ENCODE data around the gene PLEKHG4B.
"Not testable (repeated sequence)": the region's sequence is repeated elsewhere in the genome, so short reads cannot be mapped to it uniquely, and the experiment has no call there.

Gene PLEKHG4B

DNA sequence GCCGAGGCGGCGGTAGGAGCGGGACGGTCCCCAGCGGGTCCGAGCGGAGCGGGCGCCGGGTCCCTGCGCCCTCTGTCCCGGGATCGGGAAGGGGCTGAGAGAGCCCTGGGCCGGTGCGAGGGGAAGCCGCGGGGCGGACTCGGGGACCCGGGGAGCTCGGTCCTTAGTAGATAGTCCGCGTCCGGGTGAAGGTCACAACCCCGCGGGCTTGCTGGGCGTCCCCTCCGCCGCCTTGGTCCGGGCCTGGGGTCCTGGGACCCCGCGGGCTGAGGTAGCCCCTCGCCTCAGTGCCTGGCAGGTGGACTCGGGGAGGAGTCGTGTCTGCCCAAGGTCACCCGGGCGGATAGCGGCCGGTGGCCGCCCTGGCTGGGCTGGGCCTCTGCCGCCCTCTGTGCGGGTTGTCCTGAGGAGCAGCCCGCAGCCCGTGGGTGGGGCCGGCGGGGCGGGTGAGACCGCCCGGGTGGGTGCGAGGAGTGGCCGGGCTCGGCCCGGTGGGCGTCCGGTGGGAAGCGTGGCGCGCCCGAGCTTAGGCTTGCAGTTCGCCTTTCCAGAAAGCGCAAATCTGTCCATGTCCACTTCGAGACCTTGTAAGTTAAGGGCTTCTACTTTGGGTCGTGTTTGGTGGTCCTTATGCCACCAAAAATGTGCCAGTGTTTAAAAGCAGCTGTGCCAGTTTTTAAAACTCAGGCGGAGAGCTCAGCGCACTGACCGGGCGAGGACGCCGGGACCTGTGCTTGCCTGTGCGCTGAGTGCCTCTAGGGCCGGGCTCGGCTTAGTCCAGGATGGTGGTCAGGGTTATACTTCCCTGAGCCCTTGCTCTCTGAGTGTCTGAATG, 126.7 kb downstream of the PLEKHG4B start:
- peaks cover 4% of the 10 kb centered on the region for H3K36me3 ChIP-seq (replicated peaks; ENCODE audit: low read depth, low read length)
- H3K27me3 ChIP-seq (ENCODE audit: low read depth, low read length) = no peaks in the 10 kb centered on the region
- 0 out of 2 replicates have a peak overlapping the region, but pooled peaks have one; percentile 38 for H3K27ac ChIP-seq (ENCODE audit: low read length)
- H3K4me2 ChIP-seq (ENCODE audit: low read length) = peak overlapping the region; percentile 95
- H3K9ac ChIP-seq (ENCODE audit: low read length) = peak overlapping the region; percentile 91
- H3K9me3 ChIP-seq (ENCODE audit: insufficient read depth, low read length) = no peaks in the 10 kb centered on the region
- H3K79me2 ChIP-seq (ENCODE audit: low read length) = peaks cover 57% of the 10 kb centered on the region
- peak overlapping the region; percentile 97 for H3K4me3 ChIP-seq (ENCODE audit: low read length)
- H2AFZ ChIP-seq (ENCODE audit: low read depth, low read length) = no peak overlapping the region
- peaks cover 25% of the 10 kb centered on the region for H3K4me1 ChIP-seq (ENCODE audit: low read length)
- TF ChIP-seq, protein P1, sequence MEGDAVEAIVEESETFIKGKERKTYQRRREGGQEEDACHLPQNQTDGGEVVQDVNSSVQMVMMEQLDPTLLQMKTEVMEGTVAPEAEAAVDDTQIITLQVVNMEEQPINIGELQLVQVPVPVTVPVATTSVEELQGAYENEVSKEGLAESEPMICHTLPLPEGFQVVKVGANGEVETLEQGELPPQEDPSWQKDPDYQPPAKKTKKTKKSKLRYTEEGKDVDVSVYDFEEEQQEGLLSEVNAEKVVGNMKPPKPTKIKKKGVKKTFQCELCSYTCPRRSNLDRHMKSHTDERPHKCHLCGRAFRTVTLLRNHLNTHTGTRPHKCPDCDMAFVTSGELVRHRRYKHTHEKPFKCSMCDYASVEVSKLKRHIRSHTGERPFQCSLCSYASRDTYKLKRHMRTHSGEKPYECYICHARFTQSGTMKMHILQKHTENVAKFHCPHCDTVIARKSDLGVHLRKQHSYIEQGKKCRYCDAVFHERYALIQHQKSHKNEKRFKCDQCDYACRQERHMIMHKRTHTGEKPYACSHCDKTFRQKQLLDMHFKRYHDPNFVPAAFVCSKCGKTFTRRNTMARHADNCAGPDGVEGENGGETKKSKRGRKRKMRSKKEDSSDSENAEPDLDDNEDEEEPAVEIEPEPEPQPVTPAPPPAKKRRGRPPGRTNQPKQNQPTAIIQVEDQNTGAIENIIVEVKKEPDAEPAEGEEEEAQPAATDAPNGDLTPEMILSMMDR (IDR thresholded peaks at IDR 0.05; ENCODE audit: low read depth, low read length) = no peak
- TF ChIP-seq EZH2phosphoT487 (IDR thresholded peaks at IDR 0.05; ENCODE audit: low read depth) = no peak
- H4K20me1 ChIP-seq (ENCODE audit: insufficient read depth, low read length) = peaks cover 43% of the 10 kb centered on the region

DNA sequence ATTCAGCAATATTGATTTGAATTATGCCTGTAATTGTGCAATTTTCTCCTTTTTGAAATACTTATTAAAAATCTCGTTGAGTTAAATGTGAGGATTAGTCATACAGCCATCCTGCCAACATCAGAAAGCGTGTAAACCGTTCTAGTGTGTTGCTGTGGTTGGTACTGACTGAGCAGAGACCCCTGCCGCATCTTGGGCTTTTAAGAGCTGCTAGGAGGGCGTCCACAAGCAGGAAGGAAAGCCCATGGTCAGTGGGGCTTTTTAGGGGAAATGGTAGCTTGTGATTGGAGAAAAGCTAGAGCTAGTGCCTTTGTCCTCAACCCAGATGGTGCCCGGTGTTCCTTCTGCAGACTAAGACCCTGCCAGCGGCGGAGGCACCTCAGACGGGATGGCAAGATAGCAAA, 127.5 kb downstream of the PLEKHG4B start:
- H3K27me3 ChIP-seq (ENCODE audit: low read depth, low read length) = no peaks in the 10 kb centered on the region
- TF ChIP-seq EZH2phosphoT487 (IDR thresholded peaks at IDR 0.05; ENCODE audit: low read depth) = no peak
- no peaks in the 10 kb centered on the region for H3K9me3 ChIP-seq (ENCODE audit: insufficient read depth, low read length)
- H3K4me1 ChIP-seq (ENCODE audit: low read length) = peaks cover 27% of the 10 kb centered on the region
- no peaks in the 10 kb centered on the region for H3K36me3 ChIP-seq (replicated peaks; ENCODE audit: low read depth, low read length)
- H3K4me2 ChIP-seq (ENCODE audit: low read length) = peak overlapping the region; percentile 95
- H3K4me3 ChIP-seq (ENCODE audit: low read length) = peak overlapping the region; percentile 97
- peaks cover 59% of the 10 kb centered on the region for H3K79me2 ChIP-seq (ENCODE audit: low read length)
- H4K20me1 ChIP-seq (ENCODE audit: insufficient read depth, low read length) = peaks cover 49% of the 10 kb centered on the region
- H3K9ac ChIP-seq (ENCODE audit: low read length) = peak overlapping the region; percentile 91
- H2AFZ ChIP-seq (ENCODE audit: low read depth, low read length) = no peak overlapping the region
- no peak overlapping the region for H3K27ac ChIP-seq (ENCODE audit: low read length)

DNA sequence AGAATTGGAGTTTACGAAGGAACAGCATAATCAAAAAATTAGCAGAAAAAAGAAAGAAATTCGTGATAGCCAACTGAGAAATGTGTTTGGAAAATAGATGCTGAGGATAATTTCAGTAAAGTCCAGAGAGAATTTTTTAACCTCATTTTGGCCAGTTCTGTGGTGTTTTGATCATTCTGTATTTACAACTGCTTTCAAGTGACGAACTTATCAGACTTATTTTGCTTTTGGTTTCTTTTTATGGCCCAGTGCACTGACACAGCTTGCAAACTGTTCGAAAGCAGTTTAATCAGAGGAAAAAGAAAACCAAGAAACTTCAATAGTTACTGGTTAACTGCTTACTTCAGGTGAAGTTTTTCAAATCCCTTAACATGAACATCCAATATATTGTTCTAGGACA, 128.0 kb downstream of the PLEKHG4B start:
- peak overlapping the region; percentile 97 for H3K4me3 ChIP-seq (ENCODE audit: low read length)

DNA sequence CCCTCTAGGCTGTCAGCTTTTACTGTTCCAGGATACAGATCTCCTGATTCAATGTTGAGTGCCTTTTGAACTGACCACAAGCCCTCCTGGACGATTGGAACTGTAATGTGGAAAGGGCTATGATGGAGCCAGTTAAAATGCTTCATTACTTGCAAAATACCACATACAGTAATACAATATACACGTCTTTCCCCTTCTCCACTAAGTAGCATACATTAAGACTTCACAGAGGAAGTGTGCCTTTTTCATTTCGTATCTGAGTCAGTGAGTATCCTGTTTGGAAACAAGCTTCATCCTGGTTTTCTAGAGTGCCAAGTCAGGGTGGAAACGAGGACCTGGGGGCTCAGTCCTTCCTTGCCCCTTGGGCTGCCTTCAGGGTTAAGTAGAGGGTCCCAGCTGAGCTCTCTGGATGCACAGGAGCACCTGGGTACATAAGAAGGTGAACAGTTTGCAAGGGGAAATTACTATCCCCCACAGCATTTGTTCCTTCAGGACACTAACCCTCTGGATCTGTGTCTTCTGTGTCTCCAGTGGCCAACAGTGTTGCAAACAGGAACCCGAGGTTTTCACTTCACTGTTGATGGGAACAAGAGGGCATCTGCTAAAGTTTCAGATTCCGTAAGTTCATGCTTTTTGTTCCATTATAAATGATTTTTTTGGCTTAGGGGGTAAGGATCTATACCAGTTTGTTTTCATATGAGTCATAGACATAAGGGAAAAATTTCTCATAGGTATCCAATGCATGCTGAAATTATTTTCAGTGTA, 131.2 kb downstream of the PLEKHG4B start:
- H3K27me3 ChIP-seq (ENCODE audit: low read depth, low read length); H3K9me3 ChIP-seq (ENCODE audit: insufficient read depth, low read length); H3K27ac ChIP-seq (ENCODE audit: low read length); H3K9ac ChIP-seq (ENCODE audit: low read length); H3K36me3 ChIP-seq (replicated peaks; ENCODE audit: low read depth, low read length); H2AFZ ChIP-seq (ENCODE audit: low read depth, low read length): not testable (repeated sequence)
- peaks cover 27% of the 10 kb centered on the region for H3K4me1 ChIP-seq (ENCODE audit: low read length)
- H3K4me2 ChIP-seq (ENCODE audit: low read length) = peak overlapping the region; percentile 72
- peaks cover 59% of the 10 kb centered on the region for H3K79me2 ChIP-seq (ENCODE audit: low read length)
- H4K20me1 ChIP-seq (ENCODE audit: insufficient read depth, low read length) = peaks cover 49% of the 10 kb centered on the region
- peak overlapping the region; percentile 36 for H3K4me3 ChIP-seq (ENCODE audit: low read length)

More for the DNA sequence above, 128.0 kb downstream of the PLEKHG4B start:
- peak overlapping the region; percentile 95 for H3K4me2 ChIP-seq (ENCODE audit: low read length)
- H3K9me3 ChIP-seq (ENCODE audit: insufficient read depth, low read length) = no peaks in the 10 kb centered on the region
- H3K4me1 ChIP-seq (ENCODE audit: low read length) = peaks cover 27% of the 10 kb centered on the region
- no peaks in the 10 kb centered on the region for H3K36me3 ChIP-seq (replicated peaks; ENCODE audit: low read depth, low read length)
- H3K79me2 ChIP-seq (ENCODE audit: low read length) = peaks cover 59% of the 10 kb centered on the region
- peaks cover 49% of the 10 kb centered on the region for H4K20me1 ChIP-seq (ENCODE audit: insufficient read depth, low read length)
- H3K9ac ChIP-seq (ENCODE audit: low read length) = peak overlapping the region; percentile 91
- TF ChIP-seq, protein P1 (IDR thresholded peaks at IDR 0.05; ENCODE audit: low read depth, low read length) = no peak
- no peak overlapping the region for H3K27ac ChIP-seq (ENCODE audit: low read length)
- H3K27me3 ChIP-seq (ENCODE audit: low read depth, low read length) = no peaks in the 10 kb centered on the region
- no peak overlapping the region for H2AFZ ChIP-seq (ENCODE audit: low read depth, low read length)

DNA sequence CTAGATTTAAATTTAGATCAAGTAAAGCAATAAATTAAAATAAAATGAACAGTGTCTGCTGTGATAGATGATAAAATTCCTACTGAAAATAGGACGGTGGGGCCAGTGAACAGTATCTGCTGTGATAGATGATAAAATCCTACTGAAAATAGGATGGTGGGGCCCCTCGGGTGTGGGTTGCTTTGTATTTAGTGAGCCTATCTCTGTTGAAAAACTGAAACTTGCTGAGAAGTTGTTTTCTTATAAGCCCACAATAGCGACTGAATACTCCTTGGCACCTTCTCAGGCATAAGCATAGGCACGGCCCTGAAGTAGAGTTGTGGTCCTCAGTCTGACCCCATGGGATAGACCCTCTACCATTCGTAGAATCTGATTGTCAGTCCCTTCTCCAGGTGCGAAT, 131.8 kb downstream of the PLEKHG4B start:
- Histone ChIP-seq H3K27ac (ENCODE audit: low read length) (no peak overlapping the region), H3K4me3 (ENCODE audit: low read length) (no peak overlapping the region), H3K27me3 (ENCODE audit: low read depth, low read length) (no peaks in the 10 kb centered on the region), H2AFZ (ENCODE audit: low read depth, low read length) (no peak overlapping the region), H3K36me3 (replicated peaks; ENCODE audit: low read depth, low read length) (no peaks in the 10 kb centered on the region), H3K79me2 (ENCODE audit: low read length) (peaks cover 53% of the 10 kb centered on the region), H3K9me3 (ENCODE audit: insufficient read depth, low read length) (no peaks in the 10 kb centered on the region), H3K4me2 (ENCODE audit: low read length) (no peak overlapping the region), H3K4me1 (ENCODE audit: low read length) (peaks cover 27% of the 10 kb centered on the region), H3K9ac (ENCODE audit: low read length) (no peak overlapping the region), H4K20me1 (ENCODE audit: insufficient read depth, low read length) (peaks cover 49% of the 10 kb centered on the region)
- TF ChIP-seq EZH2phosphoT487 (IDR thresholded peaks at IDR 0.05; ENCODE audit: low read depth) = no peak
- TF ChIP-seq, protein P1 (IDR thresholded peaks at IDR 0.05; ENCODE audit: low read depth, low read length) = no peak

Data from OCI-LY3 (cell line).